Astrocyte (in vitro differentiated cells and primary cell): ENCODE results near the gene ZSWIM4. TPM values are rescaled to one million over a fixed set of nuclear protein-coding genes. Genes with fewer than 3 reads are reported as not detected.

Experiments used
- DNase-seq: peaks from one replicate; pipeline ENCODE4 v3.0.0-alpha.2; 2010; ENCODE audit warnings: low read depth
- FAIRE-seq: peaks from 2 replicates; lab custom pipeline; 2011; peaks lifted over from hg19 to GRCh38; lab: Jason Lieb, UNC
- H2AFZ ChIP-seq: 2 replicates; pipeline ENCODE4 v1.6.0; 2012; ENCODE audit warnings: low read depth, low read length, inconsistent platforms
- H3K27ac ChIP-seq: 2 replicates; pipeline ENCODE4 v1.5.1; 2011; ENCODE audit warnings: low read depth, low read length, inconsistent platforms
- H3K27me3 ChIP-seq: 2 replicates; pipeline ENCODE4 v1.6.0; 2011; ENCODE audit warnings: low read length, inconsistent platforms; ENCODE audit not compliant: insufficient read depth
- H3K36me3 ChIP-seq: 2 replicates; pipeline ENCODE4 v1.5.1; 2011; ENCODE audit warnings: low read length, inconsistent platforms; ENCODE audit not compliant: insufficient read depth
- H3K4me1 ChIP-seq: 2 replicates; pipeline ENCODE4 v1.5.1; 2011; ENCODE audit warnings: low read length, inconsistent platforms; ENCODE audit not compliant: insufficient read depth
- H3K4me2 ChIP-seq: 2 replicates; pipeline ENCODE4 v1.6.0; 2012; ENCODE audit warnings: low read length, inconsistent platforms
- H3K4me3 ChIP-seq: 2 replicates; pipeline ENCODE4 v1.5.1; 2011; ENCODE audit warnings: low read depth, mild to moderate bottlenecking, low read length, inconsistent platforms; ENCODE audit not compliant: insufficient read depth
- H3K79me2 ChIP-seq: 2 replicates; pipeline ENCODE4 v1.6.0; 2012; ENCODE audit warnings: mild to moderate bottlenecking, low read length, inconsistent platforms; ENCODE audit not compliant: insufficient read depth
- H3K9ac ChIP-seq: 2 replicates; pipeline ENCODE4 v1.6.0; 2012; ENCODE audit warnings: mild to moderate bottlenecking, low read length, inconsistent platforms
- H3K9me3 ChIP-seq: 2 replicates; pipeline ENCODE4 v1.5.1; 2012; ENCODE audit warnings: low read depth, mild to moderate bottlenecking, low read length, inconsistent platforms; ENCODE audit not compliant: insufficient read depth
- H4K20me1 ChIP-seq: 2 replicates; pipeline ENCODE4 v1.6.0; 2012; ENCODE audit warnings: low read length, inconsistent platforms; ENCODE audit not compliant: insufficient read depth
- H3K27ac Mint-ChIP-seq: one replicate; pipeline ENCODE4 v1.8.0; 2021; ENCODE audit warnings: mild to moderate bottlenecking, mixed read lengths; ENCODE audit not compliant: unreplicated experiment
- H3K27me3 Mint-ChIP-seq: one replicate; pipeline ENCODE4 v1.8.0; 2021; ENCODE audit warnings: low read depth, mixed read lengths; ENCODE audit not compliant: unreplicated experiment
- H3K36me3 Mint-ChIP-seq: one replicate; pipeline ENCODE4 v1.8.0; 2021; ENCODE audit warnings: low read depth, mixed read lengths; ENCODE audit not compliant: unreplicated experiment
- H3K4me1 Mint-ChIP-seq: one replicate; pipeline ENCODE4 v1.8.0; 2021; ENCODE audit warnings: low read depth, mixed read lengths; ENCODE audit not compliant: unreplicated experiment
- H3K4me3 Mint-ChIP-seq: one replicate; pipeline ENCODE4 v1.8.0; 2021; ENCODE audit warnings: mild to moderate bottlenecking, moderate library complexity, mixed read lengths; ENCODE audit not compliant: unreplicated experiment
- H3K9me3 Mint-ChIP-seq: one replicate; pipeline ENCODE4 v1.8.0; 2021; ENCODE audit warnings: mild to moderate bottlenecking, mixed read lengths; ENCODE audit not compliant: unreplicated experiment
- EZH2 ChIP-seq: IDR thresholded peaks from 2 replicates; pipeline ENCODE4 v1.6.1; 2012; ENCODE audit warnings: mild to moderate bottlenecking, low read length, inconsistent platforms; ENCODE audit not compliant: insufficient read depth
- total RNA-seq: library from RNA; stranded (reverse); gene quantifications from 2 replicates; pipeline ENCODE4 v1.2.1, GENCODE V29; 2021
- TF ChIP-seq, protein P1 (sequence below): IDR thresholded peaks from 2 replicates; pipeline ENCODE4 v1.5.1; 2011; ENCODE audit warnings: low read depth, mild to moderate bottlenecking, inconsistent platforms, low read length, moderate library complexity; ENCODE audit not compliant: insufficient read depth

ZSWIM4 gene
- total RNA-seq, 1 donor from 2014 or later: 10.6 TPM

DNA sequence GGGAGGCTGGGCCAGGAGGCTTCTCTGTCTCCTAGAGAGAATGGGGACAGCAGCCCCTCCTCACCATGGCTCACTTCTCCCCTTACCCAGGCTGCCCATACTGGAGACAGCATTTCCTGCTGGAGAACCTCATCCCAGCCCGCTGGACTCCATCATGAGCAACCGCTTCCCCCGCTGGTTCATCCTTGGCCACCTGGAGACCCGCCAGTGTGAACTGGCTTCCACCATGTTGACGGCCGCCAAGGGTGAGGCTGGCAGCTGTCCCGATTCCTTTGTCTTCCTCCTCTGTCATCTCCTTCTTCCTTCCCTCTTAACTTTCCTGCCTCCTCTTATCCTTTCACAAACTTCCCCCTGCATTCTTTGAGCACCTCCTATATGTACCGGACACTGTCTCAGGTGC is 28.0 kb downstream of the ZSWIM4 start:
- Histone ChIP-seq H3K36me3 (peaks cover 12% of the 10 kb centered on the region), H3K4me3 (no peak overlapping the region), H3K4me1 (no peaks in the 10 kb centered on the region), H3K4me2 (no peak overlapping the region), H3K9ac (no peak overlapping the region), H2AFZ (no peak overlapping the region), H3K27me3 (no peaks in the 10 kb centered on the region), H3K27ac (no peak overlapping the region), H3K79me2 (no peaks in the 10 kb centered on the region), H4K20me1 (peaks cover 37% of the 10 kb centered on the region), H3K9me3 (no peaks in the 10 kb centered on the region)
- H3K27me3 Mint-ChIP-seq: no peaks in the 10 kb centered on the region
- H3K4me3 Mint-ChIP-seq: no peak overlapping the region
- FAIRE-seq: no peak
- H3K9me3 Mint-ChIP-seq: peaks cover 6% of the 10 kb centered on the region
- DNase-seq: no peak
- no peaks in the 10 kb centered on the region for H3K4me1 Mint-ChIP-seq
- peaks cover 17% of the 10 kb centered on the region for H3K36me3 Mint-ChIP-seq
- no peak for TF ChIP-seq EZH2
- TF ChIP-seq, protein P1, sequence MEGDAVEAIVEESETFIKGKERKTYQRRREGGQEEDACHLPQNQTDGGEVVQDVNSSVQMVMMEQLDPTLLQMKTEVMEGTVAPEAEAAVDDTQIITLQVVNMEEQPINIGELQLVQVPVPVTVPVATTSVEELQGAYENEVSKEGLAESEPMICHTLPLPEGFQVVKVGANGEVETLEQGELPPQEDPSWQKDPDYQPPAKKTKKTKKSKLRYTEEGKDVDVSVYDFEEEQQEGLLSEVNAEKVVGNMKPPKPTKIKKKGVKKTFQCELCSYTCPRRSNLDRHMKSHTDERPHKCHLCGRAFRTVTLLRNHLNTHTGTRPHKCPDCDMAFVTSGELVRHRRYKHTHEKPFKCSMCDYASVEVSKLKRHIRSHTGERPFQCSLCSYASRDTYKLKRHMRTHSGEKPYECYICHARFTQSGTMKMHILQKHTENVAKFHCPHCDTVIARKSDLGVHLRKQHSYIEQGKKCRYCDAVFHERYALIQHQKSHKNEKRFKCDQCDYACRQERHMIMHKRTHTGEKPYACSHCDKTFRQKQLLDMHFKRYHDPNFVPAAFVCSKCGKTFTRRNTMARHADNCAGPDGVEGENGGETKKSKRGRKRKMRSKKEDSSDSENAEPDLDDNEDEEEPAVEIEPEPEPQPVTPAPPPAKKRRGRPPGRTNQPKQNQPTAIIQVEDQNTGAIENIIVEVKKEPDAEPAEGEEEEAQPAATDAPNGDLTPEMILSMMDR: no peak
- H3K27ac Mint-ChIP-seq: no peak overlapping the region

DNA sequence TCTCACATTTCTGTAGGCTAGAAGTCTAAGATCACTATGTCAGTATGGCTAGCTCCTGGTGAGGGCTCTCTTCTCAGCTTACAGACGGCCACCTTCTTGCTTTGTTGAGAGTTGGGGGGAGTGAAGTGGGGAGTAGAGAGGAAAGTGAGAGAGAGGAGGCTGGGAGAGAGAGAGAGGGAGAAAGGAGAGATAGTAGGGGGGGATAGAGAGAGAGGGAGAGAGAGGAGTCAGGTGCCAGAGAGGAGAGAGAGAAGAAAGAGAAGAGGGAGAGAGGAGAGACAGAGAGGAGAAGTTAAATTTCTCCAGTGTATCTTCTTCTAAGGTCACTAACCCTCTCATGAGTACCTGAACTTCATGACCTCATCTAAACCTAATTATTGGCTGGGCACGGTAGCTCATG is 28.7 kb downstream of the ZSWIM4 start:
- TF ChIP-seq, protein P1: no peak
- no peak for TF ChIP-seq EZH2
- Histone ChIP-seq H3K79me2 (no peaks in the 10 kb centered on the region), H3K36me3 (peaks cover 12% of the 10 kb centered on the region), H3K9me3 (no peaks in the 10 kb centered on the region), H2AFZ (no peak overlapping the region), H3K4me1 (no peaks in the 10 kb centered on the region), H3K4me3 (no peak overlapping the region), H4K20me1 (peaks cover 39% of the 10 kb centered on the region), H3K4me2 (no peak overlapping the region), H3K27me3 (no peaks in the 10 kb centered on the region), H3K9ac (no peak overlapping the region), H3K27ac (no peak overlapping the region)
- DNase-seq: no peak
- no peaks in the 10 kb centered on the region for H3K27me3 Mint-ChIP-seq
- FAIRE-seq: no peak
- H3K27ac Mint-ChIP-seq: no peak overlapping the region
- peaks cover 16% of the 10 kb centered on the region for H3K36me3 Mint-ChIP-seq
- H3K4me3 Mint-ChIP-seq: no peak overlapping the region
- peaks cover 6% of the 10 kb centered on the region for H3K9me3 Mint-ChIP-seq
- H3K4me1 Mint-ChIP-seq: no peaks in the 10 kb centered on the region

DNA sequence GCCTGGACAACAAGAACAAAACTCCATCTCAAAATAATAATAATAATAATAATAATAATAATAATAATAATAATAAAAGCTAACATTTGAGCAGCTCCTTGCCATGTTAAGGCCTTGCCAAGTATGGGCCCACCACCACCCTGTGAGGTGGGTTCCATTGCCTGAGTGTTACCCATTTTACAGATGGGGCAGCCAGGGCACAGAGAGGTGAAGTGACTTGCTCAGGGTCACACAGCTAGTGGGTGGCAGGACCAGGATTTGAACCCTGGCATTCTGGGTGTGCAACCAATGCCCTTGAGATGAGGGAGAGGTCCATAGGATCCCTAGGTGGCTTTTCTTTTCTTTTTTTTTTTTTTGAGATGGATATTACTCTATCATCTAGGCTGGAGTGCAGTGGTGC is 29.5 kb downstream of the ZSWIM4 start:
- no peak overlapping the region for H3K9ac ChIP-seq
- Mint-ChIP-seq H3K9me3 (peaks cover 6% of the 10 kb centered on the region), H3K27me3 (no peaks in the 10 kb centered on the region), H3K27ac (no peak overlapping the region), H3K4me1 (no peaks in the 10 kb centered on the region), H3K36me3 (peaks cover 16% of the 10 kb centered on the region), H3K4me3 (no peak overlapping the region)
- FAIRE-seq: no peak
- H3K79me2 ChIP-seq: no peaks in the 10 kb centered on the region
- H3K4me2 ChIP-seq: no peak overlapping the region
- TF ChIP-seq, protein P1: no peak
- no peak for TF ChIP-seq EZH2
- no peaks in the 10 kb centered on the region for H3K9me3 ChIP-seq
- no peak for DNase-seq
- no peaks in the 10 kb centered on the region for H3K4me1 ChIP-seq
- H3K36me3 ChIP-seq: peaks cover 12% of the 10 kb centered on the region
- H3K27ac ChIP-seq: no peak overlapping the region
- H4K20me1 ChIP-seq: peaks cover 42% of the 10 kb centered on the region
- H2AFZ ChIP-seq: no peak overlapping the region
- H3K4me3 ChIP-seq: no peak overlapping the region
- H3K27me3 ChIP-seq: no peaks in the 10 kb centered on the region
